Breast epithelium (tissue), 4 donors: ENCODE results near the gene HTT-AS. TPM values are rescaled to one million over a fixed set of nuclear protein-coding genes. Genes with fewer than 3 reads are reported as not detected.
"Not testable (repeated sequence)": the region's sequence is repeated elsewhere in the genome, so short reads cannot be mapped to it uniquely, and the experiment has no call there.

Source experiments
- DNase-seq, 2 donors: peaks; one replicate each; pipeline ENCODE4 v3.0.0-alpha.2; 2019; ENCODE audit warnings: low spot score in 2 of 2
- H3K27ac ChIP-seq, 2 donors: fragments of 200-600 bp; sonication (generic) in 1 of 2; one replicate each; pipeline ENCODE4 v1.5.1; 2016 to 2019; ENCODE audit warnings: mild to moderate bottlenecking in 1 of 2
- H3K27me3 ChIP-seq, 2 donors: fragments of 200-600 bp; sonication (generic) in 1 of 2; one replicate each; pipeline versions ENCODE4 v1.5.1 to v1.6.0; 2017 to 2019; ENCODE audit warnings: control low read depth in 1 of 2, mild to moderate bottlenecking in 1 of 2
- H3K36me3 ChIP-seq: fragments of 200-600 bp; one replicate; pipeline ENCODE4 v1.5.1; 2019
- H3K4me1 ChIP-seq, 2 donors: fragments of 200-600 bp; sonication (generic); one replicate each; pipeline ENCODE4 v1.5.1; 2016 to 2019; ENCODE audit warnings: control low read depth in 1 of 2
- H3K4me3 ChIP-seq, 3 donors: fragments of 200-600 bp; sonication (generic); 1 replicate in 2 of 3; 2 replicates in 1 of 3; pipeline ENCODE4 v1.5.1; 2016 to 2019; ENCODE audit warnings: mild to moderate bottlenecking in 3 of 3, moderate library complexity in 2 of 3
- H3K9me3 ChIP-seq, 2 donors: fragments of 200-600 bp; sonication (generic) in 1 of 2; one replicate each; pipeline ENCODE4 v1.5.1; 2016 to 2019; ENCODE audit warnings: control low read depth in 1 of 2
- POLR2A ChIP-seq: fragments of 450-650 bp; IDR thresholded peaks from one replicate; pipeline ENCODE4 v1.6.1; 2016; ENCODE audit warnings: antibody characterized with exemption, mild to moderate bottlenecking, moderate library complexity
- POLR2AphosphoS5 ChIP-seq, 3 donors: sonication (generic); formaldehyde crosslinking; IDR thresholded peaks; one replicate each; pipeline ENCODE4 v1.6.1; 2017; ENCODE audit warnings: antibody characterized with exemption in 3 of 3
- intact Hi-C: fragments of 100-400 bp; cut with DNase I; formaldehyde crosslinking; loops from one replicate; pipeline ENCODE4 v1.15.1; 2023; ENCODE audit warnings: low total_unique reads
- total RNA-seq, 3 donors: library from RNA; depleted of rRNA; stranded (reverse); fragments of >200 nt; gene quantifications; one replicate each; pipeline ENCODE4 v1.1.0, GENCODE V29; 2016
- TF ChIP-seq, protein P1 (sequence below), 3 donors: fragments of 450-650 bp; IDR thresholded peaks; one replicate each; pipeline ENCODE4 v1.5.1; 2016 to 2017; ENCODE audit warnings: antibody characterized with exemption in 3 of 3, mild to moderate bottlenecking in 3 of 3, moderate library complexity in 3 of 3

HTT-AS gene
- total RNA-seq, 3 donors from 2014 or later = not detected

DNA sequence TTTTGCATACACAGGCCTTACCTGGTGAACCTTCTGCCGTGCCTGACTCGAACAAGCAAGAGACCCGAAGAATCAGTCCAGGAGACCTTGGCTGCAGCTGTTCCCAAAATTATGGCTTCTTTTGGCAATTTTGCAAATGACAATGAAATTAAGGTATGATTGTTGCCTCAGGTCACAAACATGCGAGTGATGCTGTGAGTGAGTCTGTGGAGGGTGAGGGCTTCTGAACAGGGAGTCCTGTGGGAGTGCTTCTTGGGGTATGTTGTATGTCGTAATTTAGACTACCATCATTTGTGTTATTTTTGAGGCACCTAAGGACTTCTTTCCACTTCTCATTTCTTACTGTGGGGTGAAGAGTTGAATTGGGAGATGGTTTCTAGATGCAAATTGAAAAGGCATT lies 32.9 kb upstream of the HTT-AS start:
- intact Hi-C loops = no loop called here
- Histone ChIP-seq H3K9me3 (no peaks in the 10 kb centered on the region), H3K4me1 (no peaks in the 10 kb centered on the region), H3K4me3 (no peak overlapping the region), H3K36me3 (no peaks in the 10 kb centered on the region), H3K27me3 (no peaks in the 10 kb centered on the region), H3K27ac (peak overlapping the region; percentile 52 to 81)
- no peak for DNase-seq
- TF ChIP-seq POLR2A = no peak
- no peak for TF ChIP-seq POLR2AphosphoS5 (IDR thresholded peaks at IDR 0.05)
- TF ChIP-seq, protein P1, sequence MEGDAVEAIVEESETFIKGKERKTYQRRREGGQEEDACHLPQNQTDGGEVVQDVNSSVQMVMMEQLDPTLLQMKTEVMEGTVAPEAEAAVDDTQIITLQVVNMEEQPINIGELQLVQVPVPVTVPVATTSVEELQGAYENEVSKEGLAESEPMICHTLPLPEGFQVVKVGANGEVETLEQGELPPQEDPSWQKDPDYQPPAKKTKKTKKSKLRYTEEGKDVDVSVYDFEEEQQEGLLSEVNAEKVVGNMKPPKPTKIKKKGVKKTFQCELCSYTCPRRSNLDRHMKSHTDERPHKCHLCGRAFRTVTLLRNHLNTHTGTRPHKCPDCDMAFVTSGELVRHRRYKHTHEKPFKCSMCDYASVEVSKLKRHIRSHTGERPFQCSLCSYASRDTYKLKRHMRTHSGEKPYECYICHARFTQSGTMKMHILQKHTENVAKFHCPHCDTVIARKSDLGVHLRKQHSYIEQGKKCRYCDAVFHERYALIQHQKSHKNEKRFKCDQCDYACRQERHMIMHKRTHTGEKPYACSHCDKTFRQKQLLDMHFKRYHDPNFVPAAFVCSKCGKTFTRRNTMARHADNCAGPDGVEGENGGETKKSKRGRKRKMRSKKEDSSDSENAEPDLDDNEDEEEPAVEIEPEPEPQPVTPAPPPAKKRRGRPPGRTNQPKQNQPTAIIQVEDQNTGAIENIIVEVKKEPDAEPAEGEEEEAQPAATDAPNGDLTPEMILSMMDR (IDR thresholded peaks at IDR 0.05) = no peak

DNA sequence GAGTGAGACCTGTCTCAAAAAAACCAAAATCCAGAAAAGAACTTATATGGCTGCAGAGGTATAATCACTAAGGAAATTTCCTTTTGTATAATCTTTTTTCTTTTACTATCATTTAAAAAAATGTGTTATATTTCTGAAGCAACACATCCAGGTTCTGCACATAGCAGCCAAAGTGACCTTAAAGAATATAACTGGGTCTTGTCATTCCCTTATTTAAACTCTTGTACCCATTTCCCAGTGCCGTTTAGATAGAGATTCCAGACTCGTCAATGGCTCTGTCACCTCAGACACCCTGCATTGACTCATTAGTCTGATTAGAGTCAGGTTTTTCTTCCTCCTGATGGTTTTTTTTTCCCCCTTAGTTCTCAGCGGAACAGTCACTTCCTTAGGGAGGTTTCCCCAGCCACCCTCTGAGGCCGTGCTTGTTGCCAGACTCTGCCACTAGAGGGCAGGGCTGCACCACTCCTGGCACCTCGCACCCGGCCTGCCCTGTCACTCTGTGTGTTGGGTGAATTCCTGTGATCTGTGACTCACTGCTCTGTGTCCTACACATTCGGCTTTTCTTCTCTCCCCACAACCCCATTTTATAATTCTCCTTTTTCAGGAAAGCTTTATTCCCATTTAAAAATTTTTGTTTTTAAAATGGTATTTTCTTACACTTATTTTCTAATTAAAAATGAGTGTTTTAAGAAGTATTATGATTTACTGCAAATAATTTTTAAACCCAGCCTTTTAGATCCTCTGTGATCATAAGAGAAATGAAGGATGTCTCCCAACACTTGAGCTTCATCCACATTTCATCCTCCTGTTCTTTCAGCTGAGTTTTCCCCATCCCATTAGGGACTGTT lies 32.2 kb upstream of the HTT-AS start:
- Histone ChIP-seq H3K36me3 (no peaks in the 10 kb centered on the region), H3K9me3 (no peaks in the 10 kb centered on the region), H3K27ac (peak overlapping the region; percentile 52 to 81), H3K4me1 (no peaks in the 10 kb centered on the region), H3K27me3 (no peaks in the 10 kb centered on the region), H3K4me3 (no peak overlapping the region)
- intact Hi-C loops = no loop called here
- TF ChIP-seq, protein P1 (IDR thresholded peaks at IDR 0.05) = peak; percentile 71 to 96 (median 89)
- TF ChIP-seq POLR2A (no peak), POLR2AphosphoS5 (IDR thresholded peaks at IDR 0.05) (peak; percentile 12 to 64 (median 53))
- DNase-seq = peak; percentile 79 to 94

DNA sequence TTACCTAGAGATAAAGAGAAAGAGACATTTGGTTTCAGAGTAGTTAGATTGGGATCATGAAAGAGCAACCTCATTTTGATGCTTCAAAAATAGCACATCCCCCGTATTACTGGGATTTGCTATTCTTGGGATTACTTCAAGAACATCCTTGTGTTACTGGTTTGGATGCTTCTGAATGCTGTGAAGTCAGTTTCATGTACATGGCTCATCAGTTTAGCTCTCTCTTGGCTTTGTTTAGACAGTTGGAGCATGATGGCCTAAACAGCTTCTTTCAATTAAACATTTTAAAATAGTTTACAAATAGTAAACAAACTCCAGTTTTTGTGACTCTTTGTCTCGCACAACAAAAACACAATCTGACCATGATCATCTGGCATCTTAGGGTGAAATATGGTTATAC lies 24.0 kb upstream of the HTT-AS start:
- H3K27ac ChIP-seq = no peak overlapping the region
- DNase-seq = no peak
- TF ChIP-seq, protein P1 (IDR thresholded peaks at IDR 0.05) = no peak
- TF ChIP-seq POLR2A (no peak), POLR2AphosphoS5 (IDR thresholded peaks at IDR 0.05) (no peak)
- H3K9me3 ChIP-seq = no peaks in the 10 kb centered on the region
- H3K4me3 ChIP-seq = no peak overlapping the region
- intact Hi-C loops = no loop called here
- no peaks in the 10 kb centered on the region for H3K36me3 ChIP-seq
- no peaks in the 10 kb centered on the region for H3K4me1 ChIP-seq
- H3K27me3 ChIP-seq = no peaks in the 10 kb centered on the region

DNA sequence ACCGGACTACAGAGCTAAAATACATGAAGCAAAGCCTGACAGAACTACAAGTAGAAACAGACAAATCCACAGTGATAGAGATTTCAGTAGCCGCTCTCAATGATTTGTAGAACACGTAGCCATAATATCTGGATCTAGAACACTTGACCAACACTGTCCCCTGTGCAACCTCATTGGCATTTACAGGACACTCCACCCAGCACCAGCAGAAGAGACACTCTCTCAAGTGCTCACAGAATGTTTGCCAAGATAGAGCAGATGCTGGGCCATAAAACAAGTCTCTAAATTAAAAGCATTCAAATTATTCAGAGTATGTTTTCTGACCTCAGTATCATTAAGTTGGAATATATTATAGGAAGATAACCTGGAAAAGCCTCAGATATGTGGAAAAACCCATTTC lies 21.9 kb upstream of the HTT-AS start:
- intact Hi-C loops = no loop called here
- no peaks in the 10 kb centered on the region for H3K36me3 ChIP-seq
- no peak for DNase-seq
- H3K4me3 ChIP-seq = no peak overlapping the region
- no peak overlapping the region for H3K27ac ChIP-seq
- TF ChIP-seq POLR2AphosphoS5 (IDR thresholded peaks at IDR 0.05) = no peak
- TF ChIP-seq POLR2A = no peak
- TF ChIP-seq, protein P1 (IDR thresholded peaks at IDR 0.05) = no peak
- H3K4me1 ChIP-seq = no peaks in the 10 kb centered on the region
- H3K9me3 ChIP-seq = no peaks in the 10 kb centered on the region
- no peaks in the 10 kb centered on the region for H3K27me3 ChIP-seq

DNA sequence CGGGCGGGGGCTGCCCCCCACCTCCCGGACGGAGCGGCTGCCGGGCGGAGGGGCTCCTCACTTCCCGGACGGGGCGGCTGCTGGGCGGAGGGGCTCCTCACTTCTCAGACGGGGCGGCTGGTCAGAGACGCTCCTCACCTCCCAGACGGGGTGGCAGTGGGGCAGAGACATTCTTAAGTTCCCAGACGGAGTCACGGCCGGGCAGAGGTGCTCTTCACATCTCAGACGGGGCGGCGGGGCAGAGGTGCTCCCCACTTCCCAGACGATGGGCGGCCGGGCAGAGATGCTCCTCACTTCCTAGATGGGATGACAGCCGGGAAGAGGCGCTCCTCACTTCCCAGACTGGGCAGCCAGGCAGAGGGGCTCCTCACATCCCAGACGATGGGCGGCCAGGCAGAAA lies 20.4 kb upstream of the HTT-AS start:
- H3K4me1 ChIP-seq, H3K36me3 ChIP-seq, H3K4me3 ChIP-seq, H3K27me3 ChIP-seq, H3K27ac ChIP-seq, DNase-seq, H3K9me3 ChIP-seq, intact Hi-C loops: not testable (repeated sequence)
